ENCODE data around the gene TMEM18. TPM values are rescaled to one million over a fixed set of nuclear protein-coding genes. Genes with fewer than 3 reads are reported as not detected.
"Not testable (repeated sequence)": the region's sequence is repeated elsewhere in the genome, so short reads cannot be mapped to it uniquely, and the experiment has no call there.

TMEM18 gene
- total RNA-seq, 1 donor from 2014 or later = 9.4 TPM

DNA sequence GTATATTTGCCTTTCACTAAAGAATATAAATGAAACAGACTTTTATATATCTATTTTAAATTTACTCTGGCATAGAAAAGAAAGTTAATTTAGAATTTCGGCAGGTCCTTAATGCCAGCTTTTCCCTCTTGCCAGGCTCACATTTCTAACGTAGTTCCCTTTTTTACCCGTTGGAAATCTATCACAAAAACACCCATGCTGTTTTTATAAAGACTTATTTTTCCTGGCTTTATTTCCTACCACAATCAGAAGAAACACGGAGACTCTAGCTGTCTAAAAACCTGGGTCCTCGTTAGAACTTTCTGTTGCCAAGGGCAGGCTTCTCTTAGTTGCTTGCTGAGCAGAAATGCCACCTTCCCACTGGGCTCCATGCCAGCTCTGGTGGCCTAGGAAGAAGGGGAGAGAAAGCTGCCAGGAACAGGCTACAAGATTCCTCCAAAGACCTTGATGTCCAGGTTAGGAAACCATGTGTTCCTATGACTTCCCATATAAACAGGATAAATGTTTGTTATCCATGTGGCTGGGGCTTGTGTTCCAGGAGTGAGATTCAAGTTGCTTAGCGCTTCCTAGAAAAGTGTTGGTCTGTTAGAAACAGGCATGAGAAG is 17.8 kb upstream of the TMEM18 start:
- ATAC-seq = no peak
- intact Hi-C loops (cut with micrococcal nuclease) = no loop called here
- DNase-seq = peak; percentile 47

- intact Hi-C loops (cut with micrococcal nuclease) = no loop called here
- ATAC-seq = no peak
- DNase-seq = no peak
Observed at GRCh38 chr2:694174-694573, 17.0 kb upstream of the TMEM18 start.

- ATAC-seq = no peak
- intact Hi-C loops (cut with micrococcal nuclease) = no loop called here
- no peak for DNase-seq
Observed at GRCh38 chr2:693606-694005, 16.4 kb upstream of the TMEM18 start.

- DNase-seq (no peak), ATAC-seq (no peak)
- intact Hi-C loops (cut with micrococcal nuclease) = no loop called here
Observed at GRCh38 chr2:692767-693166, 15.6 kb upstream of the TMEM18 start.

GRCh38 chr2:691821-692761 is 14.9 kb upstream of the TMEM18 start:
- intact Hi-C loops (cut with micrococcal nuclease) = no loop called here
- no peak for ATAC-seq
- DNase-seq = no peak

DNA sequence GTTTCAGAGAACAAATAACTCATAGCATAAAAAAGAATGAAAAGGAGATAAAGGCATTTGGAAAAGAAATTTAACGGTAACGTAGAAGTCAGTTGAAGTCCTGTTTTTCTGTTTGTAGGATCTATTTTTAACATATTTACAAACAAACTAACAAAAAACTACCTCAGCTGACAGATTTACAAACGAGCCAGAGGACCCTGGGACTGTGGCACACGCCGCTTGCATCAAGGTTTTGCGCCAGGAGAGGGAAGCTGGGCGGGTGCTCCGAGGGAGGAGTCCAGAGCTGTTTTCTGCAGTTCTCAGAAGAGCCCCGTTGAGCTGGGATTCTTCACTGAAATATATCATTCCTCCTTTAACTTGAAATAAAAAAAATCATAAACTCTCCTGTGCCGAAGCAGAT is 13.6 kb upstream of the TMEM18 start:
- intact Hi-C loops (cut with micrococcal nuclease) = no loop called here
- ATAC-seq (no peak), DNase-seq (no peak)

- intact Hi-C loops (cut with micrococcal nuclease) = no loop called here
- no peak for DNase-seq
- ATAC-seq = no peak
Observed at GRCh38 chr2:689877-690510, 12.8 kb upstream of the TMEM18 start.

DNA sequence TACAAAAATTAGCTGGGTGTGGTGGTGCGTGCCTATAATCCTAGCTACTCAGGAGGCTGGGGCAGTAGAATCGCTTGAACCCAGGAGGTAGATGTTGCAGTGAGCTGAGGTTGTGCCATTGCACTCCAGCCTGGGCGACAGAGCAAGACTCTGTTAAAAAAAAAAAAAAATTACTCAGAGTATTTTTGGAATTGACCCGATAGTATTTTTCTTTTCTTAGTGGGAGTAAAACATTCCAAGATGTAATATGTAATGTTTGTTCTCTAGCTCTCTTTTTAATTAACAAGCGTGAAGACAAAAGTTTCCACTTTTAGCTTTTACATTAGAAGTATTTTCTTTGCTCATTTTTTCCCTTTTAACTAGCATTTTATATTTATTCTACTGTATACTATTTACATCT is 12.0 kb upstream of the TMEM18 start:
- DNase-seq (no peak), ATAC-seq (no peak)
- intact Hi-C loops (cut with micrococcal nuclease) = no loop called here

DNA sequence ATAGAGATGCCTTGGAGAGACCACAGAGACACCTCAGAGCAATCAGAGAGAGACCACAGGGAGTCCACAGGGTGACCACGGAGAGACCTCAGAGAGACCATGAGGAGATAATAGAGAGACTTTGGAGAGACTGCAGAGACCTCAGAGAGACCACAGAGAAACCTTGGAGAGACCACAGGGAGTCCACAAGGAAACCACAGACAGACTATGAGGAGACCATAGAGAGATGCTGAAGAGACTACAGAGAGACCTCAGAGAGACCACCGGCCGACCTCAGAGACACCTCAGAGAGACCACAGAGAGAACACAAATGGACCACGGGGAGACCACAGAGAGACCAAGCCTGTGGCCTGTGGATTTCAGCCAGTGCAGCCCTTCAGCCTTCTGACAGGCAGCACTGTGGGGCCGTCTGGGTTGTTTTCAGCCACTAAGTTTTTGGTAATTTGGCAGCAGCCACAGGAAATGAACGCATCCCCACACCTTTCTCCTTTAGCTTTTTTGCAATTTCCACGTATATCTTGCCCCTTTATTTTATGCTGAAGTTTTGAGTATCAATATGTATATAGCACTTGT is 11.4 kb upstream of the TMEM18 start:
- DNase-seq (no peak), ATAC-seq (no peak)
- intact Hi-C loops (cut with micrococcal nuclease) = no loop called here

DNA sequence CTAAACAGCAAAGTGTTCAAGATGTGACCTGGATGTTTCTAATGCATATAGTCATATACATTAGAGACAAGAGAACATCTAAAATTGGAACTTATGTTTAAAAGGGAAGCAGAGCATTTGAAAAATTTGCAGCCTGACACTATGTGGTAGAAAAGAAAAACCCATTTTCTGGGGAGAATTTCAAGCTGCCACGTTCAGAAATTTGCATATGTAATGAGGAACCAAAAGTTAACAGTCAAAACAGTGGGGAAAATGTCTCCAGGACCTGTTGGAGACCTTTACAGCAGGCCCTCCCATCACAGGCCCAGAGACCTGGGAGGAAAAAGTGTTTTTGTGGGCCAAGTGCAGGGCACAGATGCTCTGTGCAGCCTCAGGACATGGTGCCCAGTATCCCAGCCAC is 8.2 kb upstream of the TMEM18 start:
- intact Hi-C loops (cut with micrococcal nuclease) = no loop called here
- ATAC-seq (no peak), DNase-seq (no peak)

DNA sequence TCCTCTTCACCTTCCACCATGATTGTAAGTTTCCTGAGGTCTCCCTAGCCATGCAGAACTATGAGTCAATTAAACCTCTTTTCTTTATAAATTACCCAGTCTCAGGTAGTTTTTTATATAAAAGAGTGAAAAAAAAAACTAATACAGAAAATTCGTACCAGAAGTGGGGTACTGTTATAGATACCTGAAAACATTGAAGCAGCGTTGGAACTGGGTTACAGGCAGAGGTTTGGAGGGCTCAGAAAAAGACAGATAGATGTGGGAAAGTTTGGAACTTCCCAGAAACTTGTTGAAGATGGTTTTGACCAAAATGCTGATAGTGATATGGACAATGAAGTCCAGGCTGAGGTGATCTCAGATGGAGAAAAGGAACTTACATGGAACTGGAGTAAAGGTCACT is 7.7 kb upstream of the TMEM18 start:
- DNase-seq; intact Hi-C loops (cut with micrococcal nuclease); ATAC-seq: not testable (repeated sequence)

- DNase-seq = no peak
- intact Hi-C loops (cut with micrococcal nuclease) = no loop called here
- ATAC-seq = no peak
Observed at GRCh38 chr2:682226-682625, 5.0 kb upstream of the TMEM18 start.

GRCh38 chr2:681312-681711 is 4.1 kb upstream of the TMEM18 start:
- DNase-seq = no peak
- no peak for ATAC-seq
- intact Hi-C loops (cut with micrococcal nuclease) = no loop called here

GRCh38 chr2:680496-680895 is 3.3 kb upstream of the TMEM18 start:
- intact Hi-C loops (cut with micrococcal nuclease) = no loop called here
- ATAC-seq (no peak), DNase-seq (no peak)

GRCh38 chr2:678964-679363 is 1.8 kb upstream of the TMEM18 start:
- DNase-seq (no peak), ATAC-seq (no peak)
- intact Hi-C loops (cut with micrococcal nuclease) = no loop called here

DNA sequence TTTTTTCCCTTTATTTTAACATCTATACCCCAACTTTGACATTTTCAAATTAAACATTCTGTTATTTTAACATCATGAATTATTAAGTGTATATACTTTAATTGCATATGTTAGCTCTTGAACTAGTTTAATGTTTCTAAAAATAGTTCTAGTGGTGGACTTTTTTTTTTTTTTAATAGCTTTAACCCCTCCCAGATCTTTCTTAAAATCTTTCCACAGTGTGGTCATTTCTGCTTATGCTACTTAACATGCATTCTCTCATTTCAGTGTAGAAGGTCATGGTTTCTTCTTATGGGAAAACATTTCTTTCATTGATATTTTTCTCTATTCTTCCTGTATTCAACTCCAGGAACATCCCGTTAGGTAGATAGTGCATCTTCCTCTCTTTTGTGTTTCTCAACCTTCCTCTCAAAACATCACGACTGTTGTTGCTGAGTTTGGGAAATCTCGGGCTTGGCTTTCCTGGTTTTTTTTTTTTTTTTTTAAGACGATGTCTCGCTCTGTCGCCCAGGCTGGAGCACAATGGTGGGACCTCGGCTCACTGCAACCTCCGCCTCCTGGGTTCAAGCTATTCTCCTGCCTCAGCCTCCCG is 849 bp upstream of the TMEM18 start:
- intact Hi-C loops (cut with micrococcal nuclease) = no loop called here
- DNase-seq (no peak), ATAC-seq (no peak)

DNA sequence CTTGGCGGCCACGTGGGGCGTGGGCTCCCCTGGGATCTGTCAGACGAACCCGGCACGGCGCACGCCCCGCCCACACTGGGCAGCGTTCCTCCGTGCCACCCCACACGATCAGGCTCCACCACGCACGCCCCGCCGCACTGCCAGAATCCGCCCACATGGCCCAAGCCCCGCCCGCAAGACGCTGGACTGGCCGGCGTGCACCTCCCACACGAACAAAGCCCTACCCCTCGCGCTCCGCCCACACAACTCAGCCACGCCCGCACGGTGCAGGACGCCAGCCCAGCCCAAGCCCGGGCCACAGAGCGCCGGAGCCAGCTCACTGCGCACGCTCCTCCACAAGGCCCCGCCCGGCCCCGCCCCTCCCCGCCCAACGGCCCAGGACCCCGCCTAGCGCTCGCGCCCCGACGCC is 555 bp downstream of the TMEM18 start:
- ATAC-seq (peak; percentile 93), DNase-seq (peak; percentile 100)
- intact Hi-C loops (cut with micrococcal nuclease) = no loop called here

GRCh38 chr2:675982-676646 is 1.1 kb downstream of the TMEM18 start:
- DNase-seq (no peak), ATAC-seq (peak; percentile 11)
- intact Hi-C loops (cut with micrococcal nuclease) = no loop called here

- DNase-seq = no peak
- no peak for ATAC-seq
- intact Hi-C loops (cut with micrococcal nuclease) = no loop called here
Observed at GRCh38 chr2:675460-675859, 1.7 kb downstream of the TMEM18 start.
